ENCODE data around the gene SMC1B.

The SMC1B gene

DNA sequence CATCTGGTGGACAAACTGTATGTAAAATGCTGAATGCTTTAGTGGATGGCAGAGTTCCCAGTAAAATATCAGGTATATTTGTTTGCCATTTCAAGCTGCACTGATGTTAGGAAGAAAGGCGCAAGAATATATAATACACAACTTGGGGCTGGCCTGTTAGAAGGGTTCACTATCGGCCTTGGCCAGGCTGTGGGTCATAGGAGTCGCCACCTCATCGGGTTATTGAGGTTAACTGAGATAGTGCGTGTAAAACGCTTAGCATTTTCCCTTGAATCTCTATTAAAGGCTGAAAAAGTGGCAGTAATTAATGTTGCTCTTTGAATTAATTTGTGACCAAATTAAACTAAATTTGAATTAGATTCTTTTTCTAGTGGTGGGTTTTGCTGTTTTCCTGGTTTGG is 98.6 kb downstream of the SMC1B start:
- no peak for TF ChIP-seq JUND (IDR thresholded peaks at IDR 0.05; ENCODE audit: low read depth)
- in situ Hi-C loops (cut with HindIII; ENCODE audit: low pct_unique_long_range_greater_than_20kb, low sequenced_read_pairs), result no loop called here
- no peak for DNase-seq (ENCODE audit: low read depth in 1 of 2, low spot score in 1 of 2)

DNA sequence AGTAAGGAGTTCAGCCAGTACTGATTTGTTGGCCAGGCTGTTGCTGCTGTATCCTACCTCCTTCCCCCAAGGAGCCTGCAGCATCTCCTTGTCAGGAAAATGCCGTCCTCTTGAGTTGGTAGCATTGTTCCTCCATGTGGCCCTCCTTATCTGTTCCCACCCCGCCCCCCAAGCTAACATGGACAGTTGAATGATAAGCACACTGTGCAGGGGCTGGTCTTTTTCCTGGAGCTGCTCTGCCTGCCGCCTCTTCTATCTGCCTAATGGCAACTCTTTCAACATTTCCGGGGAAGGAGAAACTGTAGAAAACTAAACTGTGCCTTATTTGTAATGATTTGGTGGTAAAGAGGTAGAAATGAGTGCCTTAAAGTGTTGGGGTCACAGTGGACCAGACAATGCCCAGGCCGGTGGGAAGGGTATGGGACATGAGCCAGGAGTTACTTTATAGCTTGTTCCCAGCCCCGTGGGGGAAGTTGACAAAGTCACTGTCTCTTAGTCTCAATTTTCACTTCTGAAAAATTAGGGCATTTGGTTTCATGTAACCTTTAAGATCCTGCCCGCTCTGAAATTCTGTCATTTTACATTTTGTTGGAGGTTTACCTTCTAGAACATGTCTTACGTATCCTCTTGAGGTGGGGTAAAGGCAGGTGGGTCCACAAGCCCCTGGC is 99.2 kb downstream of the SMC1B start:
- in situ Hi-C loops (cut with HindIII; ENCODE audit: low pct_unique_long_range_greater_than_20kb, low sequenced_read_pairs), result no loop called here
- no peak for TF ChIP-seq JUND (IDR thresholded peaks at IDR 0.05; ENCODE audit: low read depth)

DNA sequence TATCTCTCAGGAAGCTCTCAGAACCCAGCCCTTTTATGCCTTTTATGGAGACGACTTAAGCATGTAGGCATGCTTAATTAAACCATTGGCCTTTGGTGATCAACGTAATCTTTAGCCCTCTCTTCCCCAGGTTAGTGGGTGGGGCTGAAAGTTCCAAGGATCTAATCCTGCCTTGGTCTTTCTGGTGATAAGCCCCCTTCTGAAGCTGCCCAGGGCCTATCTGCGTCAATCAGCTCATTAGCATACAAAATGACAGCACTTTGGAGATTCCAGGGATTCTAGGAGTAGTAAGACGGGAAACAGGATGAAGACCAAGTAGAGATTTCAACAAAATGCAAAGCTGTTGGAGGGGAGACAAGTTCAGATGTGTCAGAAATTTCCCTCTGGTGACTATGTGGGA is 100.5 kb downstream of the SMC1B start:
- no peak for DNase-seq (ENCODE audit: low read depth in 1 of 2, low spot score in 1 of 2)
- no peak for TF ChIP-seq JUND (IDR thresholded peaks at IDR 0.05; ENCODE audit: low read depth)
- in situ Hi-C loops (cut with HindIII; ENCODE audit: low pct_unique_long_range_greater_than_20kb, low sequenced_read_pairs), result no loop called here

More for the DNA sequence above, 99.2 kb downstream of the SMC1B start:
- no peak for DNase-seq (ENCODE audit: low read depth in 1 of 2, low spot score in 1 of 2)

DNA sequence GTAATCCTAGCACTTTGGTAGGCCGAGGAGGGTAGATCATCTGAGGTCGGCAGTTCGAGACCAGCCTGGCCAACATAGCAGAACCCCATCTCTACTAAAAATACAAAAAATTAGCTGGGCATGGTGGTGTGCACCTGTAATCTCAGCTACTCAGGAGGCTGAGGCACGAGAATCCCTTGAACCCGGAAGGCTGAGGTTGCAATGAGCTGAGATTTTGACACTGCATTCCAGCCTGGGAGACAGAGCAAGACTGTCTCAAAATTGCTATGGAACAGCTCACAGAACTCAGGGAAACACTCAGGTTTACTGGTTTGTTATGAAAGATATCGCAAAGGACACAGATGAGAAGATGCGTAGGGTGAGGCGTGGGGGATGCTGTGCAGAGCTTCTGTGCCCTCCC is 101.0 kb downstream of the SMC1B start:
- in situ Hi-C loops (cut with HindIII; ENCODE audit: low pct_unique_long_range_greater_than_20kb, low sequenced_read_pairs), result no loop called here
- no peak for TF ChIP-seq JUND (IDR thresholded peaks at IDR 0.05; ENCODE audit: low read depth)
- DNase-seq (ENCODE audit: low read depth in 1 of 2, low spot score in 1 of 2), result no peak

DNA sequence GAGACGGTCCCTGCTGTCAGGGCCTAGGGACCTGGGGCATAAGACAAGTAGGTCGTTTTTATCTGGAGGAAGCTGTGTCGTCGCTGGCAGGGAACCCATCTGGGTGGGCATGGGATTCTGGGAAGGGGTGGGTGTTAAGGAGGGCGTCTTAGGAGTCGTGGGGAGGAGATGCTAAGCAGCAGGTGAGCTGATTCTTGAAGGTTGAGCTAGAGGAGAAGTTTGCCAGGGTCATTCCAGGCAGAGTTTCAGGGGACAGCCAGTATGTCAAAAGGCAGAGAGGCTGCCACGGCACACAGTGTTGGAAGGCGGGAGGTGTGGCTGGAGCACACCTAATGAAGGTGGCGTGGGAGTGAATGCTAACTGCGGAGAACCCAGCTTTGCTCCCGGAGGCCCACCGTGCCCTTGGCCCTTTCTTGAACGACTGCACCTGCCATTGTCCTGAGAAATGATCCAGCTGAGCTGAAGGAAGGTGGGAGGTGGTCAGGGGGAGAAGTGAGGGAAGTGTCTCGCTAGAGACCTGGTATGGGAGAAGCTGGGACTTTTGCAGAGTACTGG is 102.3 kb downstream of the SMC1B start:
- TF ChIP-seq JUND (IDR thresholded peaks at IDR 0.05; ENCODE audit: low read depth), result no peak
- DNase-seq (ENCODE audit: low read depth in 1 of 2, low spot score in 1 of 2), result no peak
- in situ Hi-C loops (cut with HindIII; ENCODE audit: low pct_unique_long_range_greater_than_20kb, low sequenced_read_pairs), result no loop called here

DNA sequence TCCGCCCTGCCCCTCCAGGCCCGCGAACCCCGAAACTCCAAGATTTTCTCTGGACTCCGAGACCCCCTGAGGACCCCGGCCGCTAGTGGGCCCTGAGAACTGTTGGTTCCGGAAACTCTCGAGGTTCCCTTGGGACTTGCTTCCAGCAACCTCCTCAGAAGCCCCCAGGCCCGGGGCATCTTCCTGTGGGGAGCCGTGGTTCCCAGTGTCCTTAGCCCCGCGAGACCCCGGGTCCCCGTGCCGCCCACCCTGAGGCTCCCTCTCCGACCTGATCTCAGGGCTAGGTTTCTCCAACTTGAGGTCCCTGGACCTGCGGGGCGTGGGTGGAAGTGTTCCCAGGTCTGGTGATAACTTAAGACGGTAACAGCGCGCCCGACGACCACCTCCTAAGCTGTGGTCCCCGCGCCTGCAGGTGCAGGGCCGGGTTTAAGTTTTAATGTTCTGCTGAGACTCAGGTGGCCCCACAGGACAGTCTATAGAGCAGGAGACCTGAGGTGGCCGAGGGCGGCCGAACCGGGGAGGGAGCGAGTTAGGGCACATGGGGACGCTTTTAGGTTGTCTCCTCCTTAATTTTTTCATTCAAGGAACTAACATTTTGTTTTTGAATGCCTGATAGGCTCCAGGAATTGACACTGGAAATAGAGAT is 102.9 kb downstream of the SMC1B start:
- in situ Hi-C loops (cut with HindIII; ENCODE audit: low pct_unique_long_range_greater_than_20kb, low sequenced_read_pairs), result no loop called here
- DNase-seq (ENCODE audit: low read depth in 1 of 2, low spot score in 1 of 2), result no peak
- TF ChIP-seq JUND (IDR thresholded peaks at IDR 0.05; ENCODE audit: low read depth), result no peak

DNA sequence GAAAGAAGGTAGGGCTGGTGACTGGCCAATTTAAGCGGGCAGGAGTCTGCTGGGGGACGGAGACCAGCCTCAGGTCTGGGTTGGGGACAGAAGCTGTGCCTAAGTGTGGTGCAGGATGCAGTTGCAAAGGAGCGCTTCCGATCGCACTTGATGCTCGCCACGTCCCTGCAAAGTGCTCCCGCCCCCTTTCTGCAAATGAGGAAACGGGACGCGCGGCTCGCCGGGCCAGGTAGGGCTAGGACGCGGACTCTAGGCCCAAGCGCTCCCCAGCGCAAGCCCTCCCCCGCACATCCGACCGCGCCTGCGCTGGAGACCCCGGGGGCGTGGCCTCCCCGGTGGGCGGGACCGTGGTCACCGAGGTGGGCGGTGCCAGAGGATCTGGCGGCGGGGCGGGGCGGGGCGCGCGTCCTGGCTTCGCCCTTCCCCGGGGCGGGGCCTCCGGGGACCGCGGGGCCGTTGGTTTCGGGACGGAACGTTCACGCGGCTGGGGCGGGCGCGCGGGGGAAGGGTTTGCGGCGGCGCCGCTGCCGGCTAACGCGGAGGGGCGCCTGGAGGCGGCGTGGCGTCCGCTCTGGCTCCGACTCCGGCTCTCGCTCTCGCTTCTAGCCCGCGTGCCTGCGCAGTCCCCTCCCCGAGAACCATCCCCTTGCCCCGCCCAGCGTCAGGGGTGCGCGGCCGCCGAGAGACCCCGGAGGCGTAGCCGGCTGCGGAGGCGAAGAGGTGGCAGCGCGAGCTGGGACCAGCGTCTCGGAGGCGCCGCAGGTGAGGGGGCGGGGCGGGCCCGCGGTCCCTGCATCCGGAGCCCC is 103.8 kb downstream of the SMC1B start, which contains the start of gene FAM118A:
FAM118A (plus strand) TSS at position 513 of the 806 bp plus-strand sequence. CDS start 12,446 bp downstream, outside the sequence.
- in situ Hi-C loops (cut with HindIII; ENCODE audit: low pct_unique_long_range_greater_than_20kb, low sequenced_read_pairs), result no loop called here
- TF ChIP-seq JUND (IDR thresholded peaks at IDR 0.05; ENCODE audit: low read depth), result no peak
- DNase-seq (ENCODE audit: low read depth in 1 of 2, low spot score in 1 of 2), result peak; percentile 79 to 94

DNA sequence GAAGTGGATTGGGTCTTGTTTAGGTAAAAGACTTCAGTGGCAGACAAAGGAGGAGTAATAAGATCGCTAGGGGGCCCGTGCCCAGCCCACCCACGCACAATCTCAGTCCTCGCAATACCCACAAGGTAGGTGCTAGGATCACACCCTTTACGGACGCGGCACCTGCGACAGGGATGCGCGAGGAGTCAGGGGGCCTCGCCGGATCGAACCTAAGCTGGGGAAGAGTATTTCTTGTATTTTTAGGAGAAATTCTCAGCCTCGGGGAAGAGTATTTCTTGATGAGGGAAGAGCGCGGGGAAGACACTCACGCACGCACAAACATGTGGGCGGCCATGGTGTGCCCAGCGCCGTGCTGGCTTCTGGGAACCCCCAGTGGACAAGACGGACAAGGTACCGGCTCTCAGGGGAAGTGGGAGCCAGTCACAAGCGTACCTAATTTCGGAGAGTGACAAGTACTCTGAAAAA is 104.4 kb downstream of the SMC1B start:
- DNase-seq (ENCODE audit: low read depth in 1 of 2, low spot score in 1 of 2), result no peak
- in situ Hi-C loops (cut with HindIII; ENCODE audit: low pct_unique_long_range_greater_than_20kb, low sequenced_read_pairs), result no loop called here
- TF ChIP-seq JUND (IDR thresholded peaks at IDR 0.05; ENCODE audit: low read depth), result no peak

DNA sequence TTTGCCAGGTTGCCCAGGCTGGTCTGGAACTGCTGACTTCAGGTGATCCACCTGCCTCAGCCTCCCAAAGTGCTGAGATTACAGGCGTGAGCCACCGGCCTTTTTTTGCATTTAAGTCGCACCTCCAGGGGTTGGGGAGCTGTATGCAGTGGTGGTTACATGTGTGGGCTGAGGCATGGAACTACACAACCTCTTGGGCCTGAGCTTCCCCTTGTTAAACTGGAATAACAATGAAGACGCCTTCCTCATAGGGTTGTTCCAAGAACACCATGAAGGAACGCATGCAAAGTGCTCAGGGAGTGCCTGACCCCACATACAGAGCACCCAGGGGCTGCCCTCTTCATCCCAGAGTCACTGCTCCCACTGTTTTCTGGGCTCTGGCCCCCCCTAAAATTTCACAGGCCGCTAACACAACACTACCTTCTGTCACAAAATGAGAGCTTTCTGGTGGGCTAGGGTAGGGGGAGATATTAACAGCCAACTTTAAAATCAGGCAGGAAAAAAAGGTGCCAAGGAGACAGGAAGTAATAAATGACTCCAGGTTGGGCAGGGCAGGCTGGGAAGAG is 104.9 kb downstream of the SMC1B start:
- no peak for DNase-seq (ENCODE audit: low read depth in 1 of 2, low spot score in 1 of 2)
- TF ChIP-seq JUND (IDR thresholded peaks at IDR 0.05; ENCODE audit: low read depth), result no peak
- in situ Hi-C loops (cut with HindIII; ENCODE audit: low pct_unique_long_range_greater_than_20kb, low sequenced_read_pairs), result no loop called here

DNA sequence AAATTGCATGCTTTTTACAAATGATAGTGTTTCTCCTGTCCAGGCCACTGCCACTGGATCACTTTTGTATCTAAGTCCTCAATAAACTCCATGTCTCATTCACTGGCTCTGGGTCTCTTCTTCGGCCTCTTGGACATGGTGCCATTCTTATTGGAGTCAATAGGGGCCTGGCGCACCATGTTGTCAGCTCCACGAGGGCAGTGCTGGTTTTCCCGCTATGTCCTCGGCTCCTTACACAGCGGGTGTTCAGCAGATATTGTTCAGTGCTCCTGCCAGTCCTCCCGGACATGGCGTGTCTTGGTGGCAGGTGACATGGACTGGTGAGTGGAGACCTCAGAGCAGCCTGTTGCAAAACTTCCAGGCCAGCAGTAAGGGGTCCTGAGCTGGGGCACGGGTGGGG is 107.3 kb downstream of the SMC1B start:
- TF ChIP-seq JUND (IDR thresholded peaks at IDR 0.05; ENCODE audit: low read depth), result no peak
- in situ Hi-C loops (cut with HindIII; ENCODE audit: low pct_unique_long_range_greater_than_20kb, low sequenced_read_pairs), result no loop called here
- DNase-seq (ENCODE audit: low read depth in 1 of 2, low spot score in 1 of 2), result no peak

DNA sequence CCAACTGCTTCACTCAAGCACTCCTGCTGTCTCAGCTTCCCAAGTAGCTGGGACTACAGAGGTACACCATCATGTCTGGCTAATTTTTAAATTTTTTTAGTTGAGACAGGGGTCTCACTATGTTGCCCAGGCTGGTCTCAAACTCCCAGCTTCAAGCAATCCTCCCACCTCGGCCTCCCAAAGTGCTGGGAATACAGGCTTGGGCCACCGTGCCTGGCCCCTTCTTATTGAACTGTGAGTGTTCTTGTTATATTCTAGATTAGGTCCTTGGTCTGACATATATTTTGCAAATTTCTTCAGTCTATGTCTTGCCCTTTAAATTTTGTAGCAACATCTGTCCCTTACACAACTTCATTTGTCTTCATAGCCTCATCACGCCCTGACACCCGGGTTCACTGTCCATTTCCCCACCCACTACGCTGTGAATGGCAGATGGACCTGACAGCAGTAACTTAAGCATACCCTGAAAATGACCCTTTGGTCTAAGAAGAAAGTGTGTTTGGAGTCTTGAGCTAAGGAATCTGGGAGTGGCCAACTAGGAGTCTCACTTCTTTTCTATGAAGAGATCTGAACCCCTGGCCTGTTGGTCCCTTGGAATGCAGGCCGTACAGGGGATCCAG is 107.8 kb downstream of the SMC1B start:
- in situ Hi-C loops (cut with HindIII; ENCODE audit: low pct_unique_long_range_greater_than_20kb, low sequenced_read_pairs), result no loop called here
- TF ChIP-seq JUND (IDR thresholded peaks at IDR 0.05; ENCODE audit: low read depth), result no peak
- no peak for DNase-seq (ENCODE audit: low read depth in 1 of 2, low spot score in 1 of 2)

DNA sequence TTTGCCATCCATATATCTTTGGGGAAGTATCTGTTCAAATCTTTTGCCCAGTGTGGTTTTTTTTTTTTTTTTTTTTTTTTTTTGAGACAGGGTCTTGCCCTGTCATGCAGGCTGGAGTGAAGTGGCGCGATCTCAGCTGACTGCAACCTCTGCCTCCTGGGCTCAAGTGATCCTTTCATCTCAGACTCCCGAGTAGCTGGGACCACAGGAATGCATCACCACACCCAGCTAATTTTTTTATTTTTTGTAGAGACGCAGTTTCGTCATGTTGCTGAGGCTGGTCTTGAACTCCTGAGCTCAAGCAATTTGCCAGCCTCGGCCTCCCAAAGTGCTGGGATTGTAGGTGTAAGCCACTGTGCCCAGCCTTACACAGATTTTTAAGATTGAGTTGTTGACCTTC is 108.4 kb downstream of the SMC1B start:
- in situ Hi-C loops (cut with HindIII; ENCODE audit: low pct_unique_long_range_greater_than_20kb, low sequenced_read_pairs), result no loop called here
- TF ChIP-seq JUND (IDR thresholded peaks at IDR 0.05; ENCODE audit: low read depth), result no peak
- DNase-seq (ENCODE audit: low read depth in 1 of 2, low spot score in 1 of 2), result no peak

Data from T47D (cell line).